C4-2B (cell line): ENCODE data around the gene HOXC11.

Source experiments
- H3K27ac ChIP-seq: fragments of 450-650 bp; 2 replicates; pipeline ENCODE4 v1.5.1; 2017
- CTCF ChIP-seq: fragments of 450-650 bp; conservative IDR thresholded peaks from 2 replicates; pipeline ENCODE4 v1.5.1; 2017; ENCODE audit warnings: mild to moderate bottlenecking
- ZFX ChIP-seq: fragments of 450-650 bp; IDR thresholded peaks from 2 replicates; pipeline ENCODE4 v1.6.1; 2017

The HOXC11 gene

GRCh38 chr12:54001283-54002187 lies 28.6 kb downstream of the HOXC11 start:
- no peak for TF ChIP-seq CTCF
- TF ChIP-seq ZFX: no peak
- H3K27ac ChIP-seq: peak overlapping the region; percentile 84; the same call in 1 of the 2 replicates

GRCh38 chr12:54002278-54002914 lies 29.5 kb downstream of the HOXC11 start:
- H3K27ac ChIP-seq: peak overlapping the region; percentile 46
- TF ChIP-seq ZFX (no peak), CTCF (no peak)

GRCh38 chr12:54002915-54003389 lies 30.0 kb downstream of the HOXC11 start:
- TF ChIP-seq ZFX (no peak), CTCF (no peak)
- H3K27ac ChIP-seq: peak overlapping the region; percentile 46

- H3K27ac ChIP-seq: peak overlapping the region; percentile 46
- no peak for TF ChIP-seq CTCF
These were observed 30.7 kb downstream of the HOXC11 start for GRCh38 chr12:54003625-54004024.

- peak overlapping the region; percentile 46 for H3K27ac ChIP-seq
These were observed 31.3 kb downstream of the HOXC11 start for GRCh38 chr12:54004063-54004840.

GRCh38 chr12:54004841-54005530 lies 32.1 kb downstream of the HOXC11 start:
- TF ChIP-seq CTCF (no peak), ZFX (no peak)
- no peak overlapping the region for H3K27ac ChIP-seq

More at GRCh38 chr12:54004063-54004840, 31.3 kb downstream of the HOXC11 start:
- TF ChIP-seq CTCF (no peak; the same call in 1 of the 2 replicates), ZFX (no peak)
